HEK293 (cell line): ENCODE measurements around the gene RAC2.

Experiments used
- CTCF ChIA-PET: fragments of 350-600 bp; formaldehyde crosslinking; extraction: SDS; loops from one replicate; lab custom pipeline; 2021; ENCODE audit warnings: antibody characterized with exemption; lab: Yijun Ruan, JAX
- POLR2A ChIA-PET: fragments of 300-600 bp; formaldehyde crosslinking; extraction: SDS; loops from one replicate; lab custom pipeline; 2020; ENCODE audit warnings: antibody characterized with exemption, inconsistent platforms; lab: Yijun Ruan, JAX
- H3K27ac ChIP-seq: fragments of 200-500 bp; sonication (Bioruptor generic); 2 replicates; pipeline ENCODE4 v1.5.1; 2014; ENCODE audit warnings: low read depth, low read length, control low read depth, inconsistent platforms; ENCODE audit errors: extremely low read depth
- H3K36me3 ChIP-seq, 2 experiments: fragments of 200-500 bp in 1 of 2; sonication (Bioruptor generic) in 1 of 2; 1 replicate in 1 of 2; 2 replicates in 1 of 2; pipeline ENCODE4 v1.5.1; 2014 to 2017; ENCODE audit warnings: inconsistent platforms in 2 of 2, low read length in 2 of 2; ENCODE audit not compliant: control insufficient read depth in 2 of 2, insufficient read depth in 1 of 2
- H3K4me1 ChIP-seq: fragments of 200-500 bp; sonication (Bioruptor generic); 2 replicates; pipeline ENCODE4 v1.5.1; 2014; ENCODE audit warnings: mild to moderate bottlenecking, low read length, inconsistent platforms; ENCODE audit not compliant: control insufficient read depth, insufficient read depth
- H3K4me3 ChIP-seq: 2 replicates; pipeline ENCODE4 v1.5.1; 2011; ENCODE audit warnings: low read depth, mild to moderate bottlenecking, control low read depth, low read length, moderate library complexity
- H3K9me3 ChIP-seq: fragments of 200-500 bp; sonication (Bioruptor generic); 2 replicates; pipeline ENCODE4 v1.5.1; 2014; ENCODE audit warnings: low read depth, low read length, inconsistent platforms; ENCODE audit not compliant: control insufficient read depth, insufficient read depth
- KLF10 ChIP-seq: fragments of 450-650 bp; IDR thresholded peaks from 2 replicates; pipeline ENCODE4 v1.5.1; 2018; ENCODE audit warnings: missing biosample characterization, mild to moderate bottlenecking, missing genetic modification characterization
- MZF1 ChIP-seq: fragments of 450-650 bp; formaldehyde crosslinking; IDR thresholded peaks from 2 replicates; pipeline ENCODE4 v1.5.1; 2017; ENCODE audit warnings: missing biosample characterization, missing genetic modification characterization, borderline replicate concordance
- OSR2 ChIP-seq: fragments of 450-650 bp; formaldehyde crosslinking; IDR thresholded peaks from 2 replicates; pipeline ENCODE4 v1.5.1; 2016; ENCODE audit warnings: missing biosample characterization, missing genetic modification characterization
- PRDM2 ChIP-seq: fragments of 450-650 bp; formaldehyde crosslinking; IDR thresholded peaks from 2 replicates; pipeline ENCODE4 v1.5.1; 2016; ENCODE audit warnings: missing biosample characterization, missing genetic modification characterization, borderline replicate concordance
- ZBTB20 ChIP-seq: fragments of 450-650 bp; formaldehyde crosslinking; IDR thresholded peaks from 2 replicates; pipeline ENCODE4 v1.5.1; 2016; ENCODE audit warnings: missing biosample characterization, missing genetic modification characterization
- ZNF18 ChIP-seq: fragments of 450-650 bp; formaldehyde crosslinking; IDR thresholded peaks from 2 replicates; pipeline ENCODE4 v1.5.1; 2016; ENCODE audit warnings: missing biosample characterization, missing genetic modification characterization
- ZNF223 ChIP-seq: fragments of 450-650 bp; formaldehyde crosslinking; IDR thresholded peaks from 2 replicates; pipeline ENCODE4 v1.5.1; 2016; ENCODE audit warnings: missing biosample characterization, missing genetic modification characterization
- ZNF354C ChIP-seq: fragments of 450-650 bp; formaldehyde crosslinking; IDR thresholded peaks from 2 replicates; pipeline ENCODE4 v1.5.1; 2016; ENCODE audit warnings: missing biosample characterization, missing genetic modification characterization, low read depth, borderline replicate concordance
- ZNF37A ChIP-seq: fragments of 450-650 bp; IDR thresholded peaks from 2 replicates; pipeline ENCODE4 v1.5.1; 2018; ENCODE audit warnings: missing biosample characterization, missing genetic modification characterization
- ZNF423 ChIP-seq: fragments of 450-650 bp; formaldehyde crosslinking; IDR thresholded peaks from 2 replicates; pipeline ENCODE4 v1.5.1; 2016; ENCODE audit warnings: missing biosample characterization, missing genetic modification characterization
- ZNF433 ChIP-seq: fragments of 450-650 bp; formaldehyde crosslinking; IDR thresholded peaks from 2 replicates; pipeline ENCODE4 v1.5.1; 2016; ENCODE audit warnings: missing biosample characterization, missing genetic modification characterization, low read depth
- ZNF580 ChIP-seq: fragments of 450-650 bp; formaldehyde crosslinking; IDR thresholded peaks from 2 replicates; pipeline ENCODE4 v1.5.1; 2016; ENCODE audit warnings: missing biosample characterization, missing genetic modification characterization
- ZNF621 ChIP-seq: fragments of 450-650 bp; formaldehyde crosslinking; IDR thresholded peaks from 2 replicates; pipeline ENCODE4 v1.5.1; 2017; ENCODE audit warnings: missing biosample characterization, missing genetic modification characterization
- ZNF629 ChIP-seq: fragments of 450-650 bp; formaldehyde crosslinking; IDR thresholded peaks from 2 replicates; pipeline ENCODE4 v1.5.1; 2017; ENCODE audit warnings: missing biosample characterization, missing genetic modification characterization
- ZNF658 ChIP-seq: fragments of 450-650 bp; formaldehyde crosslinking; IDR thresholded peaks from 2 replicates; pipeline ENCODE4; 2016; ENCODE audit warnings: missing biosample characterization, missing genetic modification characterization
- ZNF670 ChIP-seq: fragments of 450-650 bp; formaldehyde crosslinking; IDR thresholded peaks from 2 replicates; pipeline ENCODE4 v1.5.1; 2016; ENCODE audit warnings: missing biosample characterization, missing genetic modification characterization, low read depth
- TF ChIP-seq, protein P1 (sequence below): fragments of 450-650 bp; formaldehyde crosslinking; IDR thresholded peaks from 2 replicates; pipeline ENCODE4 v1.5.1; 2016; ENCODE audit warnings: missing biosample characterization, missing genetic modification characterization

The RAC2 gene

DNA sequence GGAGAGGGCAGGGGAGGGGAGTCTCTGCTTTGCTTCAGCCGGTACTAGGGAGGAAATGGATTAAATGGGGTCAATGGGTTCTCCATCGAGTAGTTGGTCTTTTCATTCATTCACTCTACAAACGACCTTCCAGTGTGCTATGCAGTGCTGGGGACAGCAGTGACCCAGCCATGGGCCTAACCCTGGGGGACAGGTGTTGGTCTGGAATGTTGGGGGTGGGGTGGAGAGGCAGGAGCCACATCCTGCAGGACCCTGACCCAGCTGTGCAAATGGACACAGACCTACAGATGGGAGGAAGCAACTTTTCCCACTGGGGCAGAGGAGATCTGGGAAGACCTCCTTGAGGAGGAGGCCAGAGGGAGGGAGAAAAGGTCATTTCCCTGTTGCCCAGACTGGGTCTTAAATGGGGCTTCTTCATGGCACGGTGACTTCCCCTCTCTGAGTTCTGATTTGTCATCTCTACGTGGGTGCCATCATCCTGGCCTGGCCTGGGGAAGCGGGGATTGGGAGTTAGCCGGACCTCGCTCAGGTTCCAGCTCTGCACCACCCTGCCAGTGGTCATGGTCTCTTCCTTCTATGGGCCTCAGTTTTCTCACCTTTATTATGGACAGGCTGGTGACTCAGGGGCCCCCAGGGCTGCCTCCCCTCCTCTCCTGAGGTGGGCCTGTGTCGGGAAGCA lies 40.2 kb upstream of the RAC2 start:
- no peaks in the 10 kb centered on the region for H3K9me3 ChIP-seq
- H3K36me3 ChIP-seq = no peaks in the 10 kb centered on the region
- CTCF ChIA-PET = no interaction called here
- H3K4me1 ChIP-seq = no peaks in the 10 kb centered on the region
- no peak overlapping the region for H3K4me3 ChIP-seq
- TF ChIP-seq ZNF580 (tag by site-specific recombination) (no peak), ZNF423 (tag by site-specific recombination) (no peak), ZBTB20 (no peak), ZNF18 (tag by site-specific recombination) (no peak), ZNF433 (tag by site-specific recombination) (no peak), OSR2 (tag by site-specific recombination) (no peak), ZNF629 (tag by site-specific recombination) (no peak), ZNF223 (tag by site-specific recombination) (no peak), ZNF354C (tag by site-specific recombination) (no peak), ZNF621 (no peak), MZF1 (tag by site-specific recombination) (no peak), PRDM2 (no peak), ZNF37A (tag by site-specific recombination) (no peak), ZNF670 (tag by site-specific recombination) (no peak), ZNF658 (tag by site-specific recombination) (no peak), KLF10 (no peak)
- TF ChIP-seq, protein P1, sequence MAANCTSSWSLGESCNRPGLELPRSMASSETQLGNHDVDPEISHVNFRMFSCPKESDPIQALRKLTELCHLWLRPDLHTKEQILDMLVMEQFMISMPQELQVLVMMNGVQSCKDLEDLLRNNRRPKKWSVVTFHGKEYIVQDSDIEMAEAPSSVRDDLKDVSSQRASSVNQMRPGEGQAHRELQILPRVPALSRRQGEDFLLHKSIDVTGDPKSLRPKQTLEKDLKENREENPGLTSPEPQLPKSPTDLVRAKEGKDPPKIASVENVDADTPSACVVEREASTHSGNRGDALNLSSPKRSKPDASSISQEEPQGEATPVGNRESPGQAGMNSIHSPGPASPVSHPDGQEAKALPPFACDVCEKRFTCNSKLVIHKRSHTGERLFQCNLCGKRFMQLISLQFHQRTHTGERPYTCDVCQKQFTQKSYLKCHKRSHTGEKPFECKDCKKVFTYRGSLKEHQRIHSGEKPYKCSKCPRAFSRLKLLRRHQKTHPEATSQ (tag by site-specific recombination) = no peak
- H3K27ac ChIP-seq = no peak overlapping the region
- POLR2A ChIA-PET = no interaction called here
